ENCODE data around the gene CCNL2.

The CCNL2 gene

DNA sequence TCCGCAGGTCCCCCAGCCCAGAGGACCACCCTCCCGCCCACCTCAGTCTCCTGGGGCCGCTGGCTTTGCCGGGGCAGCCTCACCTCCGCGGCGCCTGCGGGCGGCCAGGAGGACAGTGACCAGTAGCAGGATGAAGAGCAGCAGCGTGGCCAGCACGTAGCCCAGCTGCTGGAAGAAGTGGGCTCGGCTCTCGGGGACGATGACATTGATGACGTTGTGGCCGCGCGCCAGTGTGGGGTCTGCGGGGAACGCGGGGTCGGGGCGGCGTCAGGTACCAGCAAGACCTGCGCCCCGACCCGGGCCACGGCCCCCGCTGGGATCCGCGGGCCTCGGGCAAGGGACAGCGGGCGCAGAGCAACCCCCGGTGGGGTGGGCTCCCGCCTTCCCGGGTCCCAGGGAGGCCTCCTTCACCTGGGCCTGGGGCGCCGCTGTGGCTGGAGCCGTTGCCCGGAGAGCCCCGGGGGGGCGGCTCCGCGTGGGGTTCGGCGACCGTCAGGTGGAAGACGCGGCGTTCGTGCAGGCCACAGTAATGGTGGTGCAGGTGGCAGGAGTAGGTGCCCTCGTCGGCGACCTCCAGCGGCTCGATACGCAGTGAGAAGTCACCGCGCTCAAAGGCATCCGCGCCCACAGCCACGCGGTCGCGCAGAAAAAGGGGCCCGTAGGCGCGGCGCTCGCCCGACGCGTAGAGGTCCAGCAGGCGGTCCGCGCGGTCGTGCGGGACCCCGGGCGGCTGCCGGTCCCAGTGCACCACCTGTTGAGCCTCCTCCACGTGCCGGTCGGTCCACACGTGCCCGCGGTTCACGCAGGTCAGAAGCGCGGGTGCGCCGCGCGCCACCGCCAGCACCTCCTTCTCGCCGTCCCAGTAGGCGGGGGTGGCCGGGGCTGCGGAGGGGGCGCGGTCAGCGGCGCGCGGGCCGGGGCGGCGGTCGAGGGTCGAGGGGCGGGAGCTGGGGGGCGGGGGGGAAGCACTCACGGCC is 44.6 kb downstream of the CCNL2 start:
- peaks cover 18% of the 10 kb centered on the region for H3K4me1 ChIP-seq (ENCODE audit: low read depth, poor library complexity, severe bottlenecking)
- no peak overlapping the region for H3K27ac ChIP-seq
- H3K79me2 ChIP-seq (ENCODE audit: insufficient read depth, low read depth): no peaks in the 10 kb centered on the region
- H3K4me2 ChIP-seq: no peak overlapping the region
- H3K27me3 ChIP-seq (ENCODE audit: insufficient read depth, low read depth): no peaks in the 10 kb centered on the region; the same call in 1 of the 2 replicates
- no peak overlapping the region for H3K4me3 ChIP-seq (IDR thresholded peaks at IDR 0.05; ENCODE audit: insufficient read depth, low read depth, low read length)
- H4K20me1 ChIP-seq (ENCODE audit: insufficient read depth): no peaks in the 10 kb centered on the region
- no peaks in the 10 kb centered on the region for H3K36me3 ChIP-seq (ENCODE audit: insufficient read depth)
- H3K9ac ChIP-seq: no peak overlapping the region
- TF ChIP-seq, protein P1, sequence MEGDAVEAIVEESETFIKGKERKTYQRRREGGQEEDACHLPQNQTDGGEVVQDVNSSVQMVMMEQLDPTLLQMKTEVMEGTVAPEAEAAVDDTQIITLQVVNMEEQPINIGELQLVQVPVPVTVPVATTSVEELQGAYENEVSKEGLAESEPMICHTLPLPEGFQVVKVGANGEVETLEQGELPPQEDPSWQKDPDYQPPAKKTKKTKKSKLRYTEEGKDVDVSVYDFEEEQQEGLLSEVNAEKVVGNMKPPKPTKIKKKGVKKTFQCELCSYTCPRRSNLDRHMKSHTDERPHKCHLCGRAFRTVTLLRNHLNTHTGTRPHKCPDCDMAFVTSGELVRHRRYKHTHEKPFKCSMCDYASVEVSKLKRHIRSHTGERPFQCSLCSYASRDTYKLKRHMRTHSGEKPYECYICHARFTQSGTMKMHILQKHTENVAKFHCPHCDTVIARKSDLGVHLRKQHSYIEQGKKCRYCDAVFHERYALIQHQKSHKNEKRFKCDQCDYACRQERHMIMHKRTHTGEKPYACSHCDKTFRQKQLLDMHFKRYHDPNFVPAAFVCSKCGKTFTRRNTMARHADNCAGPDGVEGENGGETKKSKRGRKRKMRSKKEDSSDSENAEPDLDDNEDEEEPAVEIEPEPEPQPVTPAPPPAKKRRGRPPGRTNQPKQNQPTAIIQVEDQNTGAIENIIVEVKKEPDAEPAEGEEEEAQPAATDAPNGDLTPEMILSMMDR (conservative IDR thresholded peaks at IDR 0.05; ENCODE audit: low read depth, low read length): no peak
- no peak overlapping the region for H2AFZ ChIP-seq (ENCODE audit: low read depth)

DNA sequence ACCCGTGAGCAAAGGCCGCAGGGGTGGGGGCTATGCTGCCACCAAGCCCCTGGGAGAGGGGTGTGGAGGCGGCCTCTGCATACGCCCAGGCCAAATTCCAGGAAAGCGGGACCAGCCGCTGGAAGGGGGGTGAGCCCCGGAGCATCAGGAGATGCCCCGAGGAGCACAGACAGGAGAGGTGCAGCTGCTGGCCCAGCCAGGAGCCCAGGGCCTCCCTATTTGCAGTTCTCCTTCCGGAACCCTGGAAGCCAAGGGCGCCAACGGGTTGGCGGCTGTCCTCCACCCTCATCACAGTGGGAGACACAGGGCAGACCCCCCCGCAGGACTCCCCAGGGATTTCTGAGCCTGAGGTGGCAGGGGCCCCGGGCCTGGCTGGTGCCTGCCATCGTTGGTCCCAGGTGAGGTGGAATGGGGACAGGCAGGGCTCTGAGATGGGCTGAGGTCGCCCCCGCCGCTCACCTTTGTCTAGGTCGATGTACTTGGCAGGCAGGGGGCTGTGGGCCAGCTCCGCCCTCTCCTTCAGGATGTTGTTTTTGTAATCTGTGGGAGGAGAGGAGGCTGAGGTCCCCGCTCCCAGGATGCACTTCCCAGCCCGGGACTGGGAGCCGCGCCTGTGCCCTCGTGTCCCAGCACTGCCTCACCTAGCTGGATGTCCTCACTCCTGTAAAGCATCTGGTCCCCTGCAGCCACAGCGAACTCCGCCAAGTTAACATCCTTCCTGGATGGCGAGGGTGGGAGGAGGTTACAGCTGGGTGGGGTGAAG is 45.6 kb downstream of the CCNL2 start:
- Histone ChIP-seq H3K36me3 (ENCODE audit: insufficient read depth) (no peaks in the 10 kb centered on the region), H3K27me3 (ENCODE audit: insufficient read depth, low read depth) (no peaks in the 10 kb centered on the region; the same call in 1 of the 2 replicates), H3K4me2 (no peak overlapping the region), H3K27ac (no peak overlapping the region), H4K20me1 (ENCODE audit: insufficient read depth) (no peaks in the 10 kb centered on the region), H3K9ac (no peak overlapping the region), H2AFZ (ENCODE audit: low read depth) (no peak overlapping the region), H3K4me3 (IDR thresholded peaks at IDR 0.05; ENCODE audit: insufficient read depth, low read depth, low read length) (no peak overlapping the region), H3K79me2 (ENCODE audit: insufficient read depth, low read depth) (no peaks in the 10 kb centered on the region), H3K4me1 (ENCODE audit: low read depth, poor library complexity, severe bottlenecking) (peaks cover 9% of the 10 kb centered on the region)
- TF ChIP-seq, protein P1 (conservative IDR thresholded peaks at IDR 0.05; ENCODE audit: low read depth, low read length): no peak

DNA sequence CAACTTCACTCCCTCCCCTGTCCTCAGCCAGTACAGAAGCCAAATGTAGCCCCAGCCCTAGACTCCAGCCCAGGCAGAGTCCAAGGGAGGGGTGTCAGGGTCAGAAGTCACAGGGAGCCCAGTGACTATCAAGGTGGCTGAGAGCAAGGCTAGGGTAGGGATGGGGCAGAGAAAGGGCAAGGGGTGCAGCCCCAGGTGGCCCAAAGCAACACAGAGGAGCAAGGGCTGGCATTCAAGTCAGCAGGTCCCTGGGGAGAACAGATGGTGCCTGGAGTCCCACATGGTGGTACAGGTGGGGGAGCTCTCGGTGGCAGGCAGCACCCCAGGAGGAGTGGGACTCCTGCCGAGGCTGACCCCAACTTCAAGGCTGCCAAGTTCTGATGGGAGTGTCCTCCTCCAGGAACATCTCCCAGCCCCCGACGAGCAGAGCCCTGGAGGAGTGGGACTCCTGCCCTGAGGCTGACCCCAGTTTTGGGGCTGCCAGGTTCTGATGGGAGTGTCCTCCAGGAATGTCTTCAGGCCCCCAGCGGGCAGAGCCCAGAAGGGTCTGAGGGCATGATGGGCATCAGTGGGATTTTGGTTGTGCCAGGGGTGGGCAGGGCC is 46.2 kb downstream of the CCNL2 start:
- Histone ChIP-seq H3K36me3 (ENCODE audit: insufficient read depth) (no peaks in the 10 kb centered on the region), H4K20me1 (ENCODE audit: insufficient read depth) (no peaks in the 10 kb centered on the region), H2AFZ (ENCODE audit: low read depth) (no peak overlapping the region), H3K4me1 (ENCODE audit: low read depth, poor library complexity, severe bottlenecking) (peaks cover 10% of the 10 kb centered on the region), H3K27me3 (ENCODE audit: insufficient read depth, low read depth) (no peaks in the 10 kb centered on the region; the same call in 1 of the 2 replicates), H3K79me2 (ENCODE audit: insufficient read depth, low read depth) (no peaks in the 10 kb centered on the region; the same call in 1 of the 2 replicates), H3K27ac (no peak overlapping the region), H3K9ac (no peak overlapping the region), H3K4me3 (IDR thresholded peaks at IDR 0.05; ENCODE audit: insufficient read depth, low read depth, low read length) (no peak overlapping the region), H3K4me2 (no peak overlapping the region)
- TF ChIP-seq, protein P1 (conservative IDR thresholded peaks at IDR 0.05; ENCODE audit: low read depth, low read length): no peak

All from KMS-11 (cell line).